Endothelial cell of umbilical vein (primary cell): Measurements from ENCODE around the gene NSMCE1. TPM values are rescaled to one million over a fixed set of nuclear protein-coding genes. Genes with fewer than 3 reads are reported as not detected.

ENCODE experiments used
- BruUV-seq: library from RNA; stranded (reverse); fragments of 400-500 nt; replicated peaks from 2 replicates; lab custom pipeline; 2021; lab: Mats Ljungman, UMichigan
- CTCF ChIA-PET: fragments of 300-600, 350-600 bp; sonication (Branson Sonifier 250); formaldehyde crosslinking; loops from one replicate; lab custom pipeline; 2021; ENCODE audit warnings: antibody characterized with exemption, inconsistent platforms; lab: Charles Lee
- POLR2A ChIA-PET: fragments of 300-600, 350-600 bp; sonication (Branson Sonifier 250); formaldehyde crosslinking; loops from one replicate; lab custom pipeline; 2021; ENCODE audit warnings: antibody characterized with exemption, inconsistent platforms; lab: Charles Lee
- DNase-seq: peaks from one replicate; pipeline ENCODE4 v3.0.0-alpha.2; 2011; ENCODE audit warnings: low read depth, low spot score
- FAIRE-seq: peaks from 2 replicates; lab custom pipeline; 2011; peaks lifted over from hg19 to GRCh38; lab: Jason Lieb, UNC
- H2AFZ ChIP-seq: 2 replicates; pipeline ENCODE4 v1.6.0; 2012; ENCODE audit warnings: low read depth, low read length, control low read depth, inconsistent platforms
- H3K27ac ChIP-seq: 2 replicates; pipeline ENCODE4 v1.5.1; 2011; ENCODE audit warnings: low read depth, mild to moderate bottlenecking, control low read depth, low read length, moderate library complexity; ENCODE audit not compliant: insufficient read depth
- H3K27me3 ChIP-seq, 2 experiments: 2 replicates each; pipeline versions ENCODE4 v1.6.0 to v1.6.1; 2011; ENCODE audit warnings: low read length in 2 of 2, mixed read lengths in 1 of 2; ENCODE audit not compliant: control insufficient read depth in 2 of 2, insufficient read depth in 2 of 2
- H3K36me3 ChIP-seq, 2 experiments: 2 replicates in 1 of 2; 3 replicates in 1 of 2; pipeline ENCODE4 v1.5.1; 2011; ENCODE audit warnings: low read length in 2 of 2, mild to moderate bottlenecking in 1 of 2, moderate library complexity in 1 of 2; ENCODE audit not compliant: control insufficient read depth in 2 of 2, insufficient read depth in 2 of 2; ENCODE audit errors: extremely low read depth in 1 of 2
- H3K4me1 ChIP-seq: 3 replicates; pipeline ENCODE4 v1.5.1; 2011; ENCODE audit warnings: mild to moderate bottlenecking, low read length; ENCODE audit not compliant: control insufficient read depth, insufficient read depth; ENCODE audit errors: extremely low read depth
- H3K4me2 ChIP-seq: 2 replicates; pipeline ENCODE4 v1.6.1; 2011; ENCODE audit warnings: low read length, control low read depth, mixed read lengths; ENCODE audit not compliant: insufficient read depth
- H3K4me3 ChIP-seq, 3 experiments: fragments of 200-600 bp in 1 of 3; sonication (generic), shearing (Covaris generic) in 1 of 3; replicated peaks in 1 of 3; 2 replicates each; pipeline ENCODE4 v1.5.1; 2011 to 2016; ENCODE audit warnings: control low read depth in 3 of 3, low read length in 3 of 3, mild to moderate bottlenecking in 2 of 3, inconsistent platforms in 1 of 3, low read depth in 1 of 3, moderate library complexity in 1 of 3; ENCODE audit not compliant: insufficient read depth in 1 of 3
- H3K79me2 ChIP-seq: 2 replicates; pipeline ENCODE4 v1.6.0; 2012; ENCODE audit warnings: low read length, inconsistent platforms; ENCODE audit not compliant: control insufficient read depth, insufficient read depth
- H3K9ac ChIP-seq: replicated peaks from 2 replicates; pipeline ENCODE3; 2011; ENCODE audit warnings: low read length, control low read depth; ENCODE audit not compliant: insufficient read depth; ENCODE audit errors: extremely low read depth
- H3K9me1 ChIP-seq: replicated peaks from 3 replicates; pipeline ENCODE4 v1.6.0; 2011; ENCODE audit warnings: mild to moderate bottlenecking, low read length; ENCODE audit not compliant: control insufficient read depth, insufficient read depth; ENCODE audit errors: extremely low read depth
- H3K9me3 ChIP-seq: replicated peaks from 2 replicates; pipeline ENCODE4 v1.5.1; 2012; ENCODE audit warnings: low read length, inconsistent platforms; ENCODE audit not compliant: control insufficient read depth, insufficient read depth
- H4K20me1 ChIP-seq: replicated peaks from 2 replicates; pipeline ENCODE3; 2011; ENCODE audit warnings: mild to moderate bottlenecking, low read length; ENCODE audit not compliant: control insufficient read depth, insufficient read depth; ENCODE audit errors: extremely low read depth
- CTCF ChIP-seq, 2 donors: IDR thresholded peaks; 1 replicate in 1 of 2; 2 replicates in 1 of 2; pipeline ENCODE4 v1.5.1; 2011; ENCODE audit warnings: low read length in 2 of 2, mild to moderate bottlenecking in 2 of 2, moderate library complexity in 2 of 2, control low read depth in 1 of 2, inconsistent platforms in 1 of 2, low read depth in 1 of 2; ENCODE audit not compliant: insufficient read depth in 1 of 2; ENCODE audit errors: extremely low read depth in 1 of 2
- EZH2 ChIP-seq: IDR thresholded peaks from 2 replicates; pipeline ENCODE4 v1.6.1; 2012; ENCODE audit warnings: borderline replicate concordance, low read depth, mild to moderate bottlenecking, moderate library complexity, low read length, inconsistent platforms; ENCODE audit not compliant: severe bottlenecking
- FOS ChIP-seq: IDR thresholded peaks from 2 replicates; pipeline ENCODE4 v1.6.1; 2011; ENCODE audit warnings: mild to moderate bottlenecking, low read length, moderate library complexity, borderline replicate concordance; ENCODE audit not compliant: insufficient read depth
- GATA2 ChIP-seq: IDR thresholded peaks from 2 replicates; pipeline ENCODE4 v1.7.0; 2011; ENCODE audit warnings: low read depth, mild to moderate bottlenecking, moderate library complexity, mixed read lengths, low read length; ENCODE audit not compliant: insufficient read length, insufficient read depth
- JUN ChIP-seq: IDR thresholded peaks from 2 replicates; pipeline ENCODE4 v1.6.1; 2011; ENCODE audit warnings: borderline replicate concordance, low read depth; ENCODE audit not compliant: insufficient read length, insufficient read depth
- MAX ChIP-seq: IDR thresholded peaks from 2 replicates; pipeline ENCODE4 v1.6.1; 2011; ENCODE audit not compliant: insufficient read depth, insufficient read length
- MYC ChIP-seq: IDR thresholded peaks from one replicate; pipeline ENCODE4 v1.6.1; 2011; ENCODE audit warnings: mild to moderate bottlenecking, low read depth, low read length
- POLR2A ChIP-seq: IDR thresholded peaks from 2 replicates; pipeline ENCODE4 v1.6.1; 2012; ENCODE audit warnings: low read depth, mild to moderate bottlenecking, control low read depth, low read length
- POLR2AphosphoS5 ChIP-seq: IDR thresholded peaks from 2 replicates; pipeline ENCODE4 v1.6.1; 2012; ENCODE audit warnings: low read depth, mild to moderate bottlenecking, control low read depth, low read length, moderate library complexity; ENCODE audit not compliant: insufficient read depth
- dilution Hi-C: fragments of 300-500 bp; cut with MboI; formaldehyde crosslinking; loops from one replicate; pipeline ENCODE4 v1.15.0; 2019; ENCODE audit warnings: low sequenced_read_pairs; ENCODE audit not compliant: extremely low pct_ligation_motif_present
- intact Hi-C: fragments of 100-400 bp; cut with micrococcal nuclease; formaldehyde crosslinking; loops from one replicate; pipeline ENCODE4 v1.10.0; 2022
- polyA plus RNA-seq, 4 experiments: library from polyadenylated mRNA; depleted of rRNA in 3 of 4; stranded (reverse) in 3 of 4; unstranded in 1 of 4; fragments of >200 nt; gene quantifications; 2 replicates each; pipeline versions ENCODE4 v1.2.1 to v1.2.3, GENCODE V29; 2011 to 2012; ENCODE audit warnings: missing spikeins in 1 of 4
- total RNA-seq: library from RNA; stranded (reverse); gene quantifications from 2 replicates; pipeline ENCODE4 v1.2.3, GENCODE V29; 2021

NSMCE1 gene
- total and polyA plus RNA-seq, 2 donors (not counting 3 experiments of a cell fraction or from before 2014, with no cell fraction given), result 23.8 to 42.0 TPM

- intact Hi-C loops (no loop called here), dilution Hi-C loops (no loop called here)
- Histone ChIP-seq H2AFZ (no peak overlapping the region), H3K9me1 (no peaks in the 10 kb centered on the region), H3K36me3 (peaks cover 0 to 6% of the 10 kb centered on the region in 2 experiments), H4K20me1 (no peaks in the 10 kb centered on the region), H3K27ac (no peak overlapping the region), H3K79me2 (no peaks in the 10 kb centered on the region), H3K4me3 (no peak overlapping the region), H3K9me3 (no peaks in the 10 kb centered on the region), H3K27me3 (no peaks in the 10 kb centered on the region), H3K4me1 (no peaks in the 10 kb centered on the region), H3K4me2 (no peak overlapping the region), H3K9ac (no peak overlapping the region)
- FAIRE-seq (no peak), DNase-seq (no peak)
- ChIA-PET CTCF (interaction anchor here (0.8 to 2.3 kb wide), 5 partner anchors 13 to 146 kb away, joined by 3 to 15 read pairs (median 3); no protein-coding TSS in a partner anchor), POLR2A (no interaction called here)
- no TSS peak for BruUV-seq
- no peak for TF ChIP-seq MYC
- no peak for TF ChIP-seq JUN
- no peak for TF ChIP-seq MAX
- TF ChIP-seq CTCF (IDR thresholded peaks at IDR 0.05; ENCODE audit: extremely low read depth in 1 of 2, insufficient read depth in 1 of 2, low read depth in 1 of 2, low read length in 2 of 2), result no peak
- no peak for TF ChIP-seq FOS
- no peak for TF ChIP-seq POLR2A
- no peak for TF ChIP-seq GATA2
- TF ChIP-seq EZH2, result no peak
- no peak for TF ChIP-seq POLR2AphosphoS5
Measured at GRCh38 chr16:27221576-27222248, 46.9 kb downstream of the NSMCE1 start.
